CD1c-positive myeloid dendritic cell (primary cell): ENCODE measurements around the gene MTA3.

Experiments used
- DNase-seq: peaks from one replicate; pipeline ENCODE4 v3.0.0-alpha.2; 2016; ENCODE audit errors: extremely low spot score

The MTA3 gene

GRCh38 chr2:42787424-42787787 is 219.0 kb downstream of the MTA3 start:
- no peak for DNase-seq

GRCh38 chr2:42787788-42788477 is 219.5 kb downstream of the MTA3 start:
- no peak for DNase-seq

- DNase-seq: no peak
Observed at GRCh38 chr2:42788478-42788793, 220.0 kb downstream of the MTA3 start.

- DNase-seq: no peak
Observed at GRCh38 chr2:42788882-42789281, 220.4 kb downstream of the MTA3 start.

- DNase-seq: no peak
Observed at GRCh38 chr2:42789751-42790150, 221.3 kb downstream of the MTA3 start.

- DNase-seq: no peak
Observed at GRCh38 chr2:42791606-42792005, 223.2 kb downstream of the MTA3 start.

- DNase-seq: peak; percentile 72
Observed at GRCh38 chr2:42792087-42792582, 223.7 kb downstream of the MTA3 start.

- DNase-seq: peak; percentile 56
Observed at GRCh38 chr2:42792583-42793333, 224.3 kb downstream of the MTA3 start, which contains the start of gene HAAO. Gene HAAO (minus strand): TSS chr2:42792583. CDS start chr2:42792536, 47 bp downstream.

- DNase-seq: peak; percentile 20
Observed at GRCh38 chr2:42793334-42794270, 225.2 kb downstream of the MTA3 start.

GRCh38 chr2:42794271-42795046 is 226.0 kb downstream of the MTA3 start:
- no peak for DNase-seq

GRCh38 chr2:42795275-42795674 is 226.8 kb downstream of the MTA3 start:
- DNase-seq: no peak

- DNase-seq: no peak
Observed at GRCh38 chr2:42795841-42796301, 227.4 kb downstream of the MTA3 start.

- DNase-seq: no peak
Observed at GRCh38 chr2:42796427-42797248, 228.2 kb downstream of the MTA3 start.

GRCh38 chr2:42797281-42797680 is 228.8 kb downstream of the MTA3 start:
- DNase-seq: no peak

GRCh38 chr2:42799881-42800280 is 231.4 kb downstream of the MTA3 start:
- DNase-seq: no peak

GRCh38 chr2:42800461-42800962 is 232.1 kb downstream of the MTA3 start:
- DNase-seq: no peak

- peak; percentile 14 for DNase-seq
Observed at GRCh38 chr2:42800981-42801380, 232.5 kb downstream of the MTA3 start.

GRCh38 chr2:42801381-42801780 is 232.9 kb downstream of the MTA3 start:
- DNase-seq: no peak

GRCh38 chr2:42802150-42802549 is 233.7 kb downstream of the MTA3 start:
- no peak for DNase-seq

GRCh38 chr2:42804338-42804737 is 235.9 kb downstream of the MTA3 start:
- DNase-seq: peak; percentile 78
